ENCODE measurements around the gene WEE1. TPM values are rescaled to one million over a fixed set of nuclear protein-coding genes. Genes with fewer than 3 reads are reported as not detected.
A peak's percentile ranks its signal among the peaks of the same experiment; 100 is the strongest.

The WEE1 gene
- polyA plus RNA-seq, 1 donor (not counting 4 experiments of a cell fraction or from before 2014, with no cell fraction given), result 39.2 TPM

GRCh38 chr11:9613118-9613829 lies 39.8 kb downstream of the WEE1 start:
- peak overlapping the region; percentile 29 to 65 (median 41) for H3K4me3 ChIP-seq (ENCODE audit: control insufficient read depth in 2 of 3, extremely low read depth in 1 of 3, insufficient read depth in 2 of 3, low read depth in 1 of 3, low read length in 3 of 3)
- dilution Hi-C loops (cut with MboI; ENCODE audit: extremely low pct_ligation_motif_present, low sequenced_read_pairs), result no loop called here
- TF ChIP-seq CTCF (optimal IDR thresholded peaks at IDR 0.05 in 1 of 3, IDR thresholded peaks at IDR 0.05 in 1 of 3, conservative IDR thresholded peaks at IDR 0.05 in 1 of 3; ENCODE audit: extremely low read depth in 1 of 3, insufficient read depth in 2 of 3, low read length in 3 of 3), result peak; percentile 81 to 95 (median 93)
- TF ChIP-seq EZH2 (IDR thresholded peaks at IDR 0.05; ENCODE audit: low read length), result no peak
- peaks cover 23% of the 10 kb centered on the region for H3K4me1 ChIP-seq (ENCODE audit: control insufficient read depth, extremely low read depth, insufficient read depth, low read length)
- no peaks in the 10 kb centered on the region for H3K9me3 ChIP-seq (ENCODE audit: control insufficient read depth, low read depth, low read length)
- peak overlapping the region; percentile 70 for H2AFZ ChIP-seq (ENCODE audit: control insufficient read depth, low read length)
- DNase-seq (ENCODE audit: low read depth, low spot score) (peak; percentile 50), FAIRE-seq (peak; percentile 26)
- no peaks in the 10 kb centered on the region for H3K79me2 ChIP-seq (ENCODE audit: control insufficient read depth, insufficient read depth, low read length)
- H3K9me1 ChIP-seq (ENCODE audit: control insufficient read depth, extremely low read depth, insufficient read depth, low read length), result no peaks in the 10 kb centered on the region
- H3K4me2 ChIP-seq (ENCODE audit: control insufficient read depth, extremely low read depth, insufficient read depth, low read depth, low read length), result peak overlapping the region; percentile 89
- H3K9ac ChIP-seq (ENCODE audit: control insufficient read depth, extremely low read depth, insufficient read depth, low read length), result peak overlapping the region; percentile 89
- H3K27ac ChIP-seq (ENCODE audit: control insufficient read depth, insufficient read depth, low read length), result peak overlapping the region; percentile 94
- no peaks in the 10 kb centered on the region for H3K27me3 ChIP-seq (ENCODE audit: control insufficient read depth, extremely low read depth, insufficient read depth, low read length)
- no peaks in the 10 kb centered on the region for H4K20me1 ChIP-seq (ENCODE audit: control insufficient read depth, extremely low read depth, insufficient read depth, low read length)
- no peaks in the 10 kb centered on the region for H3K36me3 ChIP-seq (ENCODE audit: control insufficient read depth in 2 of 2, extremely low read depth in 1 of 2, insufficient read depth in 2 of 2, low read length in 2 of 2)

GRCh38 chr11:9613830-9614762 lies 40.6 kb downstream of the WEE1 start:
- peak overlapping the region; percentile 29 to 65 (median 63) for H3K4me3 ChIP-seq (ENCODE audit: control insufficient read depth in 2 of 3, extremely low read depth in 1 of 3, insufficient read depth in 2 of 3, low read depth in 1 of 3, low read length in 3 of 3)
- no peaks in the 10 kb centered on the region for H3K36me3 ChIP-seq (ENCODE audit: control insufficient read depth in 2 of 2, extremely low read depth in 1 of 2, insufficient read depth in 2 of 2, low read length in 2 of 2)
- DNase-seq (ENCODE audit: low read depth, low spot score) (peak; percentile 50), FAIRE-seq (no peak)
- no peaks in the 10 kb centered on the region for H3K27me3 ChIP-seq (ENCODE audit: control insufficient read depth, extremely low read depth, insufficient read depth, low read length)
- dilution Hi-C loops (cut with MboI; ENCODE audit: extremely low pct_ligation_motif_present, low sequenced_read_pairs), result no loop called here
- H3K79me2 ChIP-seq (ENCODE audit: control insufficient read depth, insufficient read depth, low read length), result no peaks in the 10 kb centered on the region
- TF ChIP-seq EZH2 (IDR thresholded peaks at IDR 0.05; ENCODE audit: low read length), result no peak
- TF ChIP-seq CTCF (optimal IDR thresholded peaks at IDR 0.05 in 1 of 3, IDR thresholded peaks at IDR 0.05 in 1 of 3, conservative IDR thresholded peaks at IDR 0.05 in 1 of 3; ENCODE audit: extremely low read depth in 1 of 3, insufficient read depth in 2 of 3, low read length in 3 of 3), result peak; percentile 53 to 88 (median 87)
- peak overlapping the region; percentile 71 for H2AFZ ChIP-seq (ENCODE audit: control insufficient read depth, low read length)
- peak overlapping the region; percentile 89 for H3K4me2 ChIP-seq (ENCODE audit: control insufficient read depth, extremely low read depth, insufficient read depth, low read depth, low read length)
- peaks cover 23% of the 10 kb centered on the region for H3K4me1 ChIP-seq (ENCODE audit: control insufficient read depth, extremely low read depth, insufficient read depth, low read length)
- peak overlapping the region; percentile 94 for H3K27ac ChIP-seq (ENCODE audit: control insufficient read depth, insufficient read depth, low read length)
- H4K20me1 ChIP-seq (ENCODE audit: control insufficient read depth, extremely low read depth, insufficient read depth, low read length), result no peaks in the 10 kb centered on the region
- peak overlapping the region; percentile 89 for H3K9ac ChIP-seq (ENCODE audit: control insufficient read depth, extremely low read depth, insufficient read depth, low read length)
- H3K9me1 ChIP-seq (ENCODE audit: control insufficient read depth, extremely low read depth, insufficient read depth, low read length), result no peaks in the 10 kb centered on the region
- H3K9me3 ChIP-seq (ENCODE audit: control insufficient read depth, low read depth, low read length), result no peaks in the 10 kb centered on the region
